Neural crest cell (in vitro differentiated cells): Measurements from ENCODE around the gene GOLGA8N. TPM values are rescaled to one million over a fixed set of nuclear protein-coding genes. Genes with fewer than 3 reads are reported as not detected.

Source experiments
- DNase-seq: peaks from one replicate; pipeline ENCODE4 v3.0.0; 2021; ENCODE audit warnings: low read depth, mixed read lengths, low spot score
- H3K27ac Mint-ChIP-seq: one replicate; pipeline ENCODE4 v1.8.0; 2021; ENCODE audit warnings: mild to moderate bottlenecking, mixed read lengths; ENCODE audit not compliant: unreplicated experiment
- H3K27me3 Mint-ChIP-seq: 2 replicates; pipeline ENCODE4 v1.8.0; 2021; ENCODE audit warnings: low read depth, mild to moderate bottlenecking, mixed read lengths
- H3K36me3 Mint-ChIP-seq: 2 replicates; pipeline ENCODE4 v1.8.0; 2021; ENCODE audit warnings: low read depth, mild to moderate bottlenecking, mixed read lengths
- H3K4me1 Mint-ChIP-seq: 2 replicates; pipeline ENCODE4 v1.8.0; 2021; ENCODE audit warnings: mixed read lengths
- H3K4me3 Mint-ChIP-seq: one replicate; pipeline ENCODE4 v1.8.0; 2021; ENCODE audit warnings: mild to moderate bottlenecking, mixed read lengths
- H3K9me3 Mint-ChIP-seq: 2 replicates; pipeline ENCODE4 v1.8.0; 2021; ENCODE audit warnings: mixed read lengths
- CTCF ChIP-seq: fragments of 200-600 bp; sonication (generic); conservative IDR thresholded peaks from 2 replicates; pipeline ENCODE4 v1.5.0; 2021; ENCODE audit warnings: antibody characterized with exemption, mild to moderate bottlenecking
- total RNA-seq: library from RNA; stranded (reverse); gene quantifications from 2 replicates; pipeline ENCODE4 v1.2.1, GENCODE V29; 2021

GOLGA8N gene
- total RNA-seq, 1 donor from 2014 or later, result 2.6 TPM

- H3K27me3 Mint-ChIP-seq, result no peaks in the 10 kb centered on the region
- no peak for TF ChIP-seq CTCF
- H3K27ac Mint-ChIP-seq, result no peak overlapping the region
- peaks cover 17% of the 10 kb centered on the region for H3K4me1 Mint-ChIP-seq
- no peak for DNase-seq
- H3K9me3 Mint-ChIP-seq, result no peaks in the 10 kb centered on the region
- peaks cover 7% of the 10 kb centered on the region for H3K36me3 Mint-ChIP-seq
- H3K4me3 Mint-ChIP-seq, result no peak overlapping the region
Observed at GRCh38 chr15:32643907-32644445, 50.7 kb downstream of the GOLGA8N start.

- peaks cover 5% of the 10 kb centered on the region for H3K36me3 Mint-ChIP-seq
- DNase-seq, result no peak
- H3K27ac Mint-ChIP-seq, result no peak overlapping the region
- no peaks in the 10 kb centered on the region for H3K27me3 Mint-ChIP-seq
- peaks cover 14% of the 10 kb centered on the region for H3K4me1 Mint-ChIP-seq
- H3K9me3 Mint-ChIP-seq, result no peaks in the 10 kb centered on the region
- no peak for TF ChIP-seq CTCF
- no peak overlapping the region for H3K4me3 Mint-ChIP-seq
Observed at GRCh38 chr15:32646291-32646690, 53.0 kb downstream of the GOLGA8N start.

- Mint-ChIP-seq H3K4me1 (no peaks in the 10 kb centered on the region), H3K9me3 (no peaks in the 10 kb centered on the region), H3K27me3 (no peaks in the 10 kb centered on the region), H3K27ac (no peak overlapping the region), H3K4me3 (no peak overlapping the region), H3K36me3 (peaks cover 4% of the 10 kb centered on the region)
- DNase-seq, result no peak
- TF ChIP-seq CTCF, result peak; percentile 46
Observed at GRCh38 chr15:32649342-32649741, 56.1 kb downstream of the GOLGA8N start.

- H3K36me3 Mint-ChIP-seq, result peaks cover 4% of the 10 kb centered on the region
- peak; percentile 48 for DNase-seq
Observed at GRCh38 chr15:32651229-32651837, 58.1 kb downstream of the GOLGA8N start.

GRCh38 chr15:32652178-32652577 is 58.9 kb downstream of the GOLGA8N start:
- Mint-ChIP-seq H3K36me3 (peaks cover 4% of the 10 kb centered on the region), H3K9me3 (no peaks in the 10 kb centered on the region), H3K4me1 (no peaks in the 10 kb centered on the region), H3K4me3 (no peak overlapping the region), H3K27ac (no peak overlapping the region), H3K27me3 (no peaks in the 10 kb centered on the region)
- DNase-seq, result no peak
- TF ChIP-seq CTCF, result no peak

More at GRCh38 chr15:32651229-32651837, 58.1 kb downstream of the GOLGA8N start:
- Mint-ChIP-seq H3K4me1 (no peaks in the 10 kb centered on the region), H3K4me3 (no peak overlapping the region), H3K27ac (no peak overlapping the region), H3K27me3 (no peaks in the 10 kb centered on the region), H3K9me3 (no peaks in the 10 kb centered on the region)
- TF ChIP-seq CTCF, result peak; percentile 77
